Measurements from ENCODE around the gene TAOK3. TPM values are rescaled to one million over a fixed set of nuclear protein-coding genes. Genes with fewer than 3 reads are reported as not detected.

Gene TAOK3
- total RNA-seq, 1 donor from 2014 or later: 18.3 TPM

GRCh38 chr12:118328486-118329330 is 44.0 kb downstream of the TAOK3 start:
- Mint-ChIP-seq H3K4me3 (ENCODE audit: unreplicated experiment) (no peak overlapping the region), H3K27ac (ENCODE audit: unreplicated experiment) (no peak overlapping the region), H3K36me3 (ENCODE audit: low read depth) (no peaks in the 10 kb centered on the region), H3K27me3 (ENCODE audit: low read depth) (no peaks in the 10 kb centered on the region), H3K9me3 (ENCODE audit: low read depth) (no peaks in the 10 kb centered on the region), H3K4me1 (ENCODE audit: low read depth) (peaks cover 43% of the 10 kb centered on the region)
- DNase-seq (ENCODE audit: low spot score): no peak
- TF ChIP-seq CTCF (IDR thresholded peaks at IDR 0.05): no peak

GRCh38 chr12:118327391-118327790 is 45.3 kb downstream of the TAOK3 start:
- peak overlapping the region; percentile 74 for H3K27ac Mint-ChIP-seq (ENCODE audit: unreplicated experiment)
- no peak for TF ChIP-seq CTCF (IDR thresholded peaks at IDR 0.05)
- H3K27me3 Mint-ChIP-seq (ENCODE audit: low read depth): no peaks in the 10 kb centered on the region
- H3K4me1 Mint-ChIP-seq (ENCODE audit: low read depth): peaks cover 43% of the 10 kb centered on the region
- H3K4me3 Mint-ChIP-seq (ENCODE audit: unreplicated experiment): no peak overlapping the region
- H3K36me3 Mint-ChIP-seq (ENCODE audit: low read depth): no peaks in the 10 kb centered on the region
- H3K9me3 Mint-ChIP-seq (ENCODE audit: low read depth): no peaks in the 10 kb centered on the region
- no peak for DNase-seq (ENCODE audit: low spot score)

GRCh38 chr12:118326991-118327390 is 45.7 kb downstream of the TAOK3 start:
- no peak for DNase-seq (ENCODE audit: low spot score)
- H3K9me3 Mint-ChIP-seq (ENCODE audit: low read depth): no peaks in the 10 kb centered on the region
- peak overlapping the region; percentile 74 for H3K27ac Mint-ChIP-seq (ENCODE audit: unreplicated experiment)
- no peaks in the 10 kb centered on the region for H3K27me3 Mint-ChIP-seq (ENCODE audit: low read depth)
- no peaks in the 10 kb centered on the region for H3K36me3 Mint-ChIP-seq (ENCODE audit: low read depth)
- H3K4me1 Mint-ChIP-seq (ENCODE audit: low read depth): peaks cover 43% of the 10 kb centered on the region
- TF ChIP-seq CTCF (IDR thresholded peaks at IDR 0.05): no peak
- H3K4me3 Mint-ChIP-seq (ENCODE audit: unreplicated experiment): no peak overlapping the region

- H3K27ac Mint-ChIP-seq (ENCODE audit: unreplicated experiment): no peak overlapping the region
- H3K4me1 Mint-ChIP-seq (ENCODE audit: low read depth): peaks cover 33% of the 10 kb centered on the region
- no peak for TF ChIP-seq CTCF (IDR thresholded peaks at IDR 0.05)
- no peaks in the 10 kb centered on the region for H3K27me3 Mint-ChIP-seq (ENCODE audit: low read depth)
- DNase-seq (ENCODE audit: low spot score): no peak
- no peaks in the 10 kb centered on the region for H3K36me3 Mint-ChIP-seq (ENCODE audit: low read depth)
- H3K4me3 Mint-ChIP-seq (ENCODE audit: unreplicated experiment): no peak overlapping the region
- no peaks in the 10 kb centered on the region for H3K9me3 Mint-ChIP-seq (ENCODE audit: low read depth)
Observed at GRCh38 chr12:118325081-118325480, 47.6 kb downstream of the TAOK3 start.

GRCh38 chr12:118319627-118320026 is 53.1 kb downstream of the TAOK3 start:
- Mint-ChIP-seq H3K9me3 (ENCODE audit: low read depth) (peaks cover 5% of the 10 kb centered on the region), H3K4me3 (ENCODE audit: unreplicated experiment) (no peak overlapping the region), H3K36me3 (ENCODE audit: low read depth) (no peaks in the 10 kb centered on the region), H3K4me1 (ENCODE audit: low read depth) (peaks cover 14% of the 10 kb centered on the region), H3K27ac (ENCODE audit: unreplicated experiment) (no peak overlapping the region), H3K27me3 (ENCODE audit: low read depth) (no peaks in the 10 kb centered on the region)
- no peak for DNase-seq (ENCODE audit: low spot score)
- no peak for TF ChIP-seq CTCF (IDR thresholded peaks at IDR 0.05)
